Gastroesophageal sphincter (tissue), 2 donors: ENCODE measurements around the gene SHISA9.

Source experiments
- EP300 ChIP-seq: sonication (generic); formaldehyde crosslinking; IDR thresholded peaks from one replicate; pipeline ENCODE4 v1.6.1; 2017; ENCODE audit warnings: antibody characterized with exemption, mild to moderate bottlenecking
- POLR2A ChIP-seq, 2 donors: fragments of 450-650 bp; IDR thresholded peaks; one replicate each; pipeline ENCODE4 v1.6.1; 2017; ENCODE audit warnings: antibody characterized with exemption in 2 of 2, mild to moderate bottlenecking in 2 of 2, moderate library complexity in 1 of 2

GRCh38 chr16:12976496-12976895 lies 75.1 kb downstream of the SHISA9 start:
- TF ChIP-seq POLR2A (IDR thresholded peaks at IDR 0.05) (no peak), EP300 (no peak)
